Thyroid gland (tissue), 4 donors: Measurements from ENCODE around the gene CRAMP1. TPM values are rescaled to one million over a fixed set of nuclear protein-coding genes. Genes with fewer than 3 reads are reported as not detected.

ENCODE experiments used
- DNase-seq, 2 donors: peaks; one replicate each; pipeline ENCODE4 v3.0.0-alpha.2; 2019
- H3K27ac ChIP-seq, 3 donors: fragments of 200-600 bp; sonication (generic); 1 replicate in 2 of 3; 2 replicates in 1 of 3; pipeline ENCODE4 v1.5.1; 2016 to 2019; ENCODE audit warnings: mild to moderate bottlenecking in 1 of 3, moderate library complexity in 1 of 3
- H3K27me3 ChIP-seq: fragments of 200-600 bp; sonication (generic); one replicate; pipeline ENCODE4 v1.5.1; 2019
- H3K36me3 ChIP-seq, 2 donors: fragments of 200-600 bp; sonication (generic); one replicate each; pipeline ENCODE4 v1.5.1; 2016 to 2019
- H3K4me1 ChIP-seq, 2 donors: fragments of 200-600 bp; sonication (generic); one replicate each; pipeline ENCODE4 v1.5.1; 2017 to 2019
- H3K4me3 ChIP-seq, 3 donors: fragments of 200-600 bp; sonication (generic); replicated peaks in 1 of 3; 1 replicate in 2 of 3; 2 replicates in 1 of 3; pipeline ENCODE4 v1.5.1; 2016; ENCODE audit warnings: mild to moderate bottlenecking in 1 of 3
- H3K9me3 ChIP-seq: fragments of 200-600 bp; sonication (generic); one replicate; pipeline ENCODE4 v1.5.1; 2017
- CTCF ChIP-seq, 6 experiments: fragments of 200-600 bp in 3 of 6; fragments of 450-650 bp in 3 of 6; sonication (generic) in 3 of 6; IDR thresholded peaks; one replicate each; pipeline ENCODE4 v1.5.1; 2016 to 2019; ENCODE audit warnings: antibody characterized with exemption in 6 of 6, mild to moderate bottlenecking in 2 of 6, inconsistent platforms in 1 of 6, moderate library complexity in 1 of 6
- POLR2A ChIP-seq, 2 donors: fragments of 450-650 bp; IDR thresholded peaks; one replicate each; pipeline ENCODE4 v1.6.1; 2017; ENCODE audit warnings: antibody characterized with exemption in 2 of 2, mild to moderate bottlenecking in 2 of 2, moderate library complexity in 1 of 2
- WGBS, 2 donors: methylation state at CpG; one replicate each; pipeline ENCODE4 v1.1.5; 2017; 5-methylcytosine and 5-hydroxymethylcytosine counted together
- intact Hi-C: fragments of 100-400 bp; cut with DNase I; formaldehyde crosslinking; loops from one replicate; pipeline ENCODE4 v1.15.1; 2023
- total RNA-seq, 4 donors: library from RNA; depleted of rRNA; stranded (reverse); fragments of >200 nt; gene quantifications; one replicate each; pipeline ENCODE4 v1.2.3, GENCODE V29; 2016

The CRAMP1 gene
- total RNA-seq, 4 donors from 2014 or later: 11.0 to 20.8 (median 15.6) TPM

- Histone ChIP-seq H3K27me3 (no peaks in the 10 kb centered on the region), H3K36me3 (peaks cover 41 to 49% of the 10 kb centered on the region in 2 donors), H3K9me3 (no peaks in the 10 kb centered on the region), H3K4me1 (peaks cover 13 to 14% of the 10 kb centered on the region in 2 donors), H3K27ac (no peak overlapping the region), H3K4me3 (no peak overlapping the region)
- no peak for DNase-seq
- intact Hi-C loops: no loop called here
- WGBS, 2 donors: 92 to 93% methylated on average over 18 to 19 of the region's 19 CpGs
- TF ChIP-seq POLR2A (IDR thresholded peaks at IDR 0.05): no peak
- TF ChIP-seq CTCF (IDR thresholded peaks at IDR 0.05): no peak
These were observed 62.8 kb downstream of the CRAMP1 start for GRCh38 chr16:1674751-1675664.

- Histone ChIP-seq H3K4me1 (peaks cover 22 to 24% of the 10 kb centered on the region in 2 donors), H3K36me3 (peaks cover 27 to 33% of the 10 kb centered on the region in 2 donors), H3K9me3 (no peaks in the 10 kb centered on the region), H3K27ac (no peak overlapping the region), H3K27me3 (no peaks in the 10 kb centered on the region), H3K4me3 (no peak overlapping the region)
- intact Hi-C loops: no loop called here
- WGBS, 2 donors: 90% methylated on average over 12 of the region's 12 CpGs
- DNase-seq: no peak
- TF ChIP-seq POLR2A (IDR thresholded peaks at IDR 0.05) (no peak), CTCF (IDR thresholded peaks at IDR 0.05) (no peak)
These were observed 64.5 kb downstream of the CRAMP1 start for GRCh38 chr16:1676661-1677060.

GRCh38 chr16:1677339-1677738 is 65.2 kb downstream of the CRAMP1 start:
- no peaks in the 10 kb centered on the region for H3K9me3 ChIP-seq

GRCh38 chr16:1677942-1678499 is 65.9 kb downstream of the CRAMP1 start, which contains the start of gene JPT2:
Gene JPT2, plus strand, starts transcription at chr16:1678279. Its CDS starts 34 bp downstream, at chr16:1678313.
- DNase-seq: peak; percentile 99
- peaks cover 22 to 24% of the 10 kb centered on the region in 2 donors for H3K4me1 ChIP-seq
- peak within 1 kb of the TSS; percentile 51 to 85 (median 79) for H3K4me3 ChIP-seq
- intact Hi-C loops: no loop called here
- no peaks in the 10 kb centered on the region for H3K27me3 ChIP-seq
- TF ChIP-seq POLR2A (IDR thresholded peaks at IDR 0.05) (peak in 1 of 2 donors; percentile 79), CTCF (IDR thresholded peaks at IDR 0.05) (no peak)
- no peaks in the 10 kb centered on the region for H3K9me3 ChIP-seq
- 1% methylated on average over 30 to 40 of the region's 79 CpGs for WGBS, 2 donors
- peaks cover 15 to 20% of the 10 kb centered on the region in 2 donors for H3K36me3 ChIP-seq
- H3K27ac ChIP-seq: peak within 1 kb of the TSS; percentile 35 to 70 (median 40)

More at GRCh38 chr16:1677339-1677738, 65.2 kb downstream of the CRAMP1 start:
- Histone ChIP-seq H3K4me3 (no peak overlapping the region), H3K4me1 (peaks cover 22 to 24% of the 10 kb centered on the region in 2 donors), H3K27ac (no peak overlapping the region), H3K36me3 (peaks cover 20 to 26% of the 10 kb centered on the region in 2 donors), H3K27me3 (no peaks in the 10 kb centered on the region)
- peak in 1 of 2 donors; percentile 31 for DNase-seq
- intact Hi-C loops: no loop called here
- 49 to 72% methylated on average over 18 of the region's 18 CpGs for WGBS, 2 donors
- TF ChIP-seq CTCF (IDR thresholded peaks at IDR 0.05) (no peak), POLR2A (IDR thresholded peaks at IDR 0.05) (no peak)
